Right atrium auricular region (tissue), 2 donors: ENCODE measurements around the gene TRMT10B. TPM values are rescaled to one million over a fixed set of nuclear protein-coding genes. Genes with fewer than 3 reads are reported as not detected.

Source experiments
- DNase-seq: peaks from one replicate; pipeline ENCODE4 v3.0.0-alpha.2; 2019; ENCODE audit warnings: low spot score
- H3K27ac ChIP-seq, 2 donors: fragments of 200-600 bp; sonication (generic); 1 replicate in 1 of 2; 2 replicates in 1 of 2; pipeline ENCODE4 v1.5.1; 2016 to 2019
- H3K27me3 ChIP-seq, 2 donors: fragments of 200-600 bp; sonication (generic); one replicate each; pipeline versions ENCODE4 v1.5.1 to v1.6.0; 2017 to 2019
- H3K36me3 ChIP-seq: fragments of 200-600 bp; sonication (generic); one replicate; pipeline ENCODE4 v1.5.1; 2016
- H3K4me1 ChIP-seq, 2 donors: fragments of 200-600 bp; sonication (generic); one replicate each; pipeline versions ENCODE4 v1.5.1 to v1.6.0; 2017 to 2019
- H3K4me3 ChIP-seq, 2 donors: fragments of 200-600 bp; sonication (generic); 1 replicate in 1 of 2; 2 replicates in 1 of 2; pipeline ENCODE4 v1.5.1; 2017 to 2019; ENCODE audit warnings: mild to moderate bottlenecking in 1 of 2, moderate library complexity in 1 of 2
- H3K9me3 ChIP-seq, 2 donors: fragments of 200-600 bp; sonication (generic); one replicate each; pipeline ENCODE4 v1.5.1; 2019
- total RNA-seq, 2 donors: library from RNA; depleted of rRNA; stranded (reverse); fragments of >200 nt; gene quantifications; one replicate each; pipeline ENCODE4 v1.1.0, GENCODE V29; 2016
- TF ChIP-seq, protein P1 (sequence below), 2 donors: fragments of 200-600 bp; sonication (generic); IDR thresholded peaks; one replicate each; pipeline ENCODE4 v1.5.1; 2019; ENCODE audit warnings: antibody characterized with exemption in 2 of 2

TRMT10B gene
- total RNA-seq, 2 donors from 2014 or later: 2.5 to 3.9 TPM

DNA sequence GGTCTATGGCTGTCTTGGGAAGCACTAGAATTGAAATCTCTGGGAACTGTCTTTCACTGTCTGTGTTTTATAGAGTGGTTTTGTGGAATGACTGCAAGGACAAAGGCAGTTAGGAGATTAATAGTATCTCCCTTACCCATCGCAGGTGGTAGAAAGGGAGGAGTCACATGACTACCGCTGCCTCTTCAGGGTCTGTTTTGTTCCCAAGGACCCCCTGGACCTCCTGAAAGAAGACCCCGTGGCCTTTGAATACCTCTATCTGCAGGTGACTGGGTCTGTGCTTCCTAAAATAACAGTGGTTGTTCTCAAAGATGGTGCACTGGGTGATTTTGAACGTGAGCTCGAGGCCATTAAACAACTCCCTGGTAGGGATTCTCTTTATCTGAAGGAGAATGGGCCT lies 22.8 kb upstream of the TRMT10B start:
- H3K27me3 ChIP-seq: no peaks in the 10 kb centered on the region
- H3K27ac ChIP-seq: no peak overlapping the region
- no peaks in the 10 kb centered on the region for H3K4me1 ChIP-seq
- no peak for DNase-seq
- H3K4me3 ChIP-seq: no peak overlapping the region
- H3K9me3 ChIP-seq: no peaks in the 10 kb centered on the region
- TF ChIP-seq, protein P1, sequence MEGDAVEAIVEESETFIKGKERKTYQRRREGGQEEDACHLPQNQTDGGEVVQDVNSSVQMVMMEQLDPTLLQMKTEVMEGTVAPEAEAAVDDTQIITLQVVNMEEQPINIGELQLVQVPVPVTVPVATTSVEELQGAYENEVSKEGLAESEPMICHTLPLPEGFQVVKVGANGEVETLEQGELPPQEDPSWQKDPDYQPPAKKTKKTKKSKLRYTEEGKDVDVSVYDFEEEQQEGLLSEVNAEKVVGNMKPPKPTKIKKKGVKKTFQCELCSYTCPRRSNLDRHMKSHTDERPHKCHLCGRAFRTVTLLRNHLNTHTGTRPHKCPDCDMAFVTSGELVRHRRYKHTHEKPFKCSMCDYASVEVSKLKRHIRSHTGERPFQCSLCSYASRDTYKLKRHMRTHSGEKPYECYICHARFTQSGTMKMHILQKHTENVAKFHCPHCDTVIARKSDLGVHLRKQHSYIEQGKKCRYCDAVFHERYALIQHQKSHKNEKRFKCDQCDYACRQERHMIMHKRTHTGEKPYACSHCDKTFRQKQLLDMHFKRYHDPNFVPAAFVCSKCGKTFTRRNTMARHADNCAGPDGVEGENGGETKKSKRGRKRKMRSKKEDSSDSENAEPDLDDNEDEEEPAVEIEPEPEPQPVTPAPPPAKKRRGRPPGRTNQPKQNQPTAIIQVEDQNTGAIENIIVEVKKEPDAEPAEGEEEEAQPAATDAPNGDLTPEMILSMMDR (IDR thresholded peaks at IDR 0.05): no peak
- no peaks in the 10 kb centered on the region for H3K36me3 ChIP-seq

DNA sequence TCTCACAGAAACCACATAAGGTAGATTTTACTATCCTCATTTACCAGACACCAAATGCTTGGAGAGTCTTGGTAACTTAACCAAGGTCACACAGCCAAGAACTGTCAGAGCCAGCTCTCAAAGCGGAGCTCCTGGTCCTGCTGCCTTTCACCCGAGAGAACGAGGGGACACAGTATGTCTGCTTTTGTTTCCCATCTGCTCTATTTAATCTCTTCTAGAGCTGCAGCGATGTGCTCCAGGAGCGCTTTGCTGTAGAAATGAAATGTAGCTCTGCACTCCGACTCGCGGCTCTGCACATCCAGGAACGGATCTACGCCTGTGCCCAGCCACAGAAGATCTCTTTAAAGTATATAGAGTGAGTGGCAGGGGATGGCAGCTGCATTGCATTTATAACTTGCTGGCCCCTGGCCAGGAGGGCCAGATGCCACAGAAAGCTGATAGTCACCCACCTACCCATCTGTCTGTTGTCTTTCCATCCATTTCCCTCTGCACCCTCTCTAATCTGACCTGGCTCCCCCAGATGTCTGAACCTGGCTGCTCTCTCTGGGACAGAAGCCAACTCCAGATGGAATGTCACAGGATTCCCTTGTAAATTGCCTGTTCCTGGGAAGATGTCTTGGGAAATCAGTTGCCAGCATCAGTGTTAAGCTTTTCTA lies 21.4 kb upstream of the TRMT10B start:
- no peaks in the 10 kb centered on the region for H3K9me3 ChIP-seq
- no peak overlapping the region for H3K27ac ChIP-seq
- no peaks in the 10 kb centered on the region for H3K36me3 ChIP-seq
- DNase-seq: no peak
- no peaks in the 10 kb centered on the region for H3K27me3 ChIP-seq
- H3K4me3 ChIP-seq: no peak overlapping the region
- TF ChIP-seq, protein P1 (IDR thresholded peaks at IDR 0.05): no peak
- H3K4me1 ChIP-seq: no peaks in the 10 kb centered on the region

DNA sequence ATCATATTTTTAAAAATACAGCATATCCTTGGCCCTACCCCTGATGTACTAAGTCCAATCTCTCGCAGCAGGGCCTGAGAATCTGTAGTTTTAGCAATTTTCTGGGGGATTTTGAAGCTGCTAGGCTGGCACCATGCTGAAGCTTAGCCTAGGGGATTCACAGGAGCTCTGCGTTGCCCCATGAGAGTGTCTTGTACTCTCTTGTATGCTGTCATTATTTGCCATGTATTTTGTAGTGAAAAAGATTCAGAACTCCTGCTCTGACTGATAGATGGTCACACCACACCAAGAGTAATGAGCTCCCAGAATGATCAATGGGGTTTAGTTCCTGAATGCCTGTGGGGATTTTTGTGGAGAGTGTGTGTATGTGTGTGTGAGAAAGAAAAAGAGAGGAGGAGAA lies 20.7 kb upstream of the TRMT10B start:
- Histone ChIP-seq H3K27me3 (no peaks in the 10 kb centered on the region), H3K36me3 (no peaks in the 10 kb centered on the region), H3K4me1 (no peaks in the 10 kb centered on the region), H3K4me3 (no peak overlapping the region), H3K27ac (no peak overlapping the region), H3K9me3 (no peaks in the 10 kb centered on the region)
- no peak for DNase-seq
- TF ChIP-seq, protein P1 (IDR thresholded peaks at IDR 0.05): no peak

DNA sequence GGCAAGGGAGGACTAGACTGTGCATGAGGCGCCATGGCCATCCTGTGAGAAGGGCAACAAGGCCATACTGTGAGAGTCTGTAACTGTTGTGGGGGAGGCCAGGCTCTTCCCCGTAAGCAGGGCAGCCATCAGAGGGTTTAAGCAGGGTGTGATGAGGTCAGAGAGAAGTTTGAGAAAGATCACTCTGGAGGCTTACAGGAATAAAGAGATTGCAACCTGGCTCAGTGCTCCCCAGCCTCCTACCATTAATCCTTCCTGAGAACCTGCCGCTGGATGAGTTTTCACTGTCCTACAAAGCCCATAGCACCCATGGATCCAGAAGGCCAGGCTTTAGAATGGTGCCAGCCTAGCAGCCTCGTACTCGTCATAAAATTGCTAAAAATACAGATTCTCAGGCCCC lies 14.4 kb upstream of the TRMT10B start:
- Histone ChIP-seq H3K4me1 (no peaks in the 10 kb centered on the region), H3K27me3 (no peaks in the 10 kb centered on the region), H3K36me3 (no peaks in the 10 kb centered on the region), H3K9me3 (no peaks in the 10 kb centered on the region), H3K4me3 (no peak overlapping the region), H3K27ac (no peak overlapping the region)
- no peak for DNase-seq
- TF ChIP-seq, protein P1 (IDR thresholded peaks at IDR 0.05): no peak

DNA sequence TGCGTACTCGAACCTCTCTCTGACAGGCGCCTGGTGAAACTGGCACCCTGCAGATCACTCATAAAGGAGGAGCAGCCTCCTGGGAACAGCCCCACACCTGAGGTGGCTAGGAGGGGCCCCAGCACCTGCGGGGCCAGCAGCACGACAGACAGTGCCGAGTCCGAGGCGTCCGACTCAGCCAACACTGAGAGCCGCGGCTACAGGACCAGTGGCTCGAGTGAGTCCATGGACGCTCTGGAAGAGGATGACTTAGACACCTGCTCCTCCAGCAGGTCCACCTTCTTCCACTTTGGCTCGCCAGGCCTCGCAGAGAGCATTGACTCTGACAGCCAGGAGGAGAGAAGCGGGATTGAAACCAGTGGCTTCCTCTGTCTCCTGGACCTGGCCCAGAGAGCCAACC lies 13.5 kb upstream of the TRMT10B start:
- Histone ChIP-seq H3K27me3 (no peaks in the 10 kb centered on the region), H3K27ac (no peak overlapping the region), H3K4me3 (no peak overlapping the region), H3K4me1 (no peaks in the 10 kb centered on the region), H3K9me3 (no peaks in the 10 kb centered on the region), H3K36me3 (no peaks in the 10 kb centered on the region)
- TF ChIP-seq, protein P1 (IDR thresholded peaks at IDR 0.05): no peak
- no peak for DNase-seq
